Inflammatory macrophage (primary cell): ENCODE data around the gene GLYATL1.
A peak's percentile ranks its signal among the peaks of the same experiment; 100 is the strongest.

Experiments used
- DNase-seq, 2 donors: peaks; one replicate each; pipeline ENCODE4 v3.0.0-alpha.2; 2020 to 2022

GLYATL1 gene

GRCh38 chr11:58926695-58927094 is 12.6 kb upstream of the GLYATL1 start:
- no peak for DNase-seq

GRCh38 chr11:58927393-58928106 is 11.7 kb upstream of the GLYATL1 start:
- DNase-seq: no peak

GRCh38 chr11:58928107-58928499 is 11.2 kb upstream of the GLYATL1 start:
- no peak for DNase-seq

DNA sequence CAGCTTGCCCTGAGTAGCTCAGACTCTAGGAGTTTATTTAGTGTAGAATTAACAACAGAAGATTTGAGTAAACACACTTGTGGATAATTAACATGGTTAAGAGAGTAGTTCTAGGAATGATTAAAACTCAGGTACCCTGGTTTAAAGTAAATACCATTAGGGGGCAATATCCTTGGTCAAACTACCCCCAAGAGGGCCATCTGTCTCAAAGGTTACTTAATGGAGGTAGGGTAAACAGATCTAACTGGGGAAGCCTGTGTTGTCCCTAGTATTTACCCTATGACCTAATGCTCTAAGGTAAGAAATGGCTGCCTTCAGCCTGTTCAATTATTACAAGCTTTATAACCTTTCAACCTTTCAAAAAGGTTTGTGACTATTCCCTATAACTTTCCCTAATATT is 10.6 kb upstream of the GLYATL1 start:
- no peak for DNase-seq

GRCh38 chr11:58930926-58931325 is 8.4 kb upstream of the GLYATL1 start:
- no peak for DNase-seq

- no peak for DNase-seq
These were observed 5.6 kb upstream of the GLYATL1 start for GRCh38 chr11:58933661-58934060.

GRCh38 chr11:58934945-58935513 is 4.3 kb upstream of the GLYATL1 start:
- no peak for DNase-seq

DNA sequence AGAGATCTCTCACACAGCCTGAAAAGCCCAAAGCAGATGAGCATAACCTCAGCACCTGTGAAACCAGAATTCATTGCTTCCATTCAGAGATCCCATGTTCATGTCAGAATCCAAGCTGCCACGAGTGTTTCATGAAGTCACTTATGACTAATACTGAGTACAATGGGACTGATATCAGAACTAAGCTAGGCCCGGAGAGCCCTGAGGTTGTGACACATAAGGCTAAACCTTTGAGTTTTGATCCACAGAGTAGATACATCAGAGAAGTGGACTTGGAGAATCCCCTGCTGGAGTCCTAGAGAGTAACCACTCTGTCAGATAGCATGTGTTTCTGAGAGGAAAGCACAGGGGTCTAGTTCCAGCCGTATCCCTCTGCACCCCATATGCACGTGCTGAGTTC is 890 bp upstream of the GLYATL1 start:
- DNase-seq: no peak

DNA sequence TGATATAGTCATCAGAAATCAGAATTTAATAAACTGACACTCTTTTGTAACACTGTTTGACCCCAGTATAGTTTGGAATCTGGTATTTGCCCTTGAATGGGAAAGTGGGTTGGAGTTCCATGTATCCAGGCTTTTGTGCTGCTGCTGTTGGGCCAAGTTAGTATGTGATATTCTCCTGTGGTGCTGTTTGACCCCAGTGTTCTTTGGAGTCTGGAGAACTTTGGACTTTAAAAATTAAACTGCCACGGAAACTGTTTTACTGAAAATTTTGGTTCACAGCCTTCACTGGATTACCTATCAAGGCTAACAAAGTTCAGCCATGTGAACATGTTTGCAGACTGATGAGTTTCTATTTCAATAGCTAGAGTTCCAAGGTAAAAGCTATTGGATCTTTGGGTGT is 740 bp downstream of the GLYATL1 start:
- DNase-seq: no peak

GRCh38 chr11:58941838-58942237 is 2.5 kb downstream of the GLYATL1 start:
- DNase-seq: no peak

DNA sequence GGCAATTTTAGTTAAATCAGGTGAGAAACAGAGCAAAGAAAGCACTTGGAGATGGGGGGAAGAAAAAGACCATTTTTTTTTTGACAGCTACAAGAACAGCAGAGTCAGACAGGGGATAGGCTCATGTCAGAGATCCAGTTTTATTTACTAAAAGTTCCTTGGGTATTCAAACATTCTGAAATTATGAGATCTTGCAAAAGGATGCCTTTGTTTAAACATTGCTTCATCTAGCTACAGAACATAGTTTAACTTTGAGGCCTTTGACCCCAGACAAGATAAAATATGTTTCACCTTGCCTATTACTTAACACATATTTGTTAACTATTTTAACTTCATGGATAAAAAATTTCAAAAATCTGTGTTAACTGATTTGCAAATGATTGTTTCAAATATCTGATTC is 6.4 kb downstream of the GLYATL1 start:
- DNase-seq: no peak

GRCh38 chr11:58949184-58949583 is 9.9 kb downstream of the GLYATL1 start:
- no peak for DNase-seq

DNA sequence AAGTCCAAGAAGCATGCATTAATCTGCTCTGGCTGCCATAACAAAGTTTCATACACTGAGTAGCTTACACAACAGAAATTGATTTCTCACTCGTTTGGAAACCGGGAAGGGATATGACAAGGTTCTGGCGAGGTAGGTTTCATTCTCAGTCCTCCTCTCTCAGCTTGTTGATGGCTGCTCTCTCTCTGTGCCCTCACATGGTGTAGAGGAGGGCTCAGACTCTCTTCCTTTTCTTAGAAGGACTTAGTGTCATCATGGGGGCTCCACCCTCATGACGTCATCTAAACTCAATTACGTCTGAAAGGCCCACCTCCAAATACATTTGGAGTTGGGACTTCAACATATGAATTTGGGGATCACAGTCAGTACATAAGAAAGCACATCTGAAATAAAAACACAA is 18.6 kb downstream of the GLYATL1 start:
- DNase-seq: no peak

DNA sequence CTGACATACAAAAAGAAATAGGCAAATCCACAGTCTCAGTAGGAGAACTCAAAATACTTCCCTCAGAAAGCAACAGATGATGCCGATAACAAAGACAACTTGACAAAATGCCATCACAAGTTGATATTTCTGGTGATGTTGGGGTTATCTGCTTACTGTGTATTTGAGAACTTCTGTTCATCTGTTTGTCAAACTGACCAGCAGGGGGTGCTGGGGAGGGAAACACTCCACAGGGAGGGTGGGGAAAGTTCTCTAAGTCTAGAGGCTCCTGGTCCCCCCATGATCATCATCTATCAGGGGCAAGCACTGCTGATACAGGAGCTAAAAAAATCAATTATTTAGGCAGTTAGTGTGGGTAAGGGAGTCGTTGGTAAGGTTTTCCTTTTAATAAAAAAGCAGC is 19.2 kb downstream of the GLYATL1 start:
- DNase-seq: peak; percentile 63 to 68

DNA sequence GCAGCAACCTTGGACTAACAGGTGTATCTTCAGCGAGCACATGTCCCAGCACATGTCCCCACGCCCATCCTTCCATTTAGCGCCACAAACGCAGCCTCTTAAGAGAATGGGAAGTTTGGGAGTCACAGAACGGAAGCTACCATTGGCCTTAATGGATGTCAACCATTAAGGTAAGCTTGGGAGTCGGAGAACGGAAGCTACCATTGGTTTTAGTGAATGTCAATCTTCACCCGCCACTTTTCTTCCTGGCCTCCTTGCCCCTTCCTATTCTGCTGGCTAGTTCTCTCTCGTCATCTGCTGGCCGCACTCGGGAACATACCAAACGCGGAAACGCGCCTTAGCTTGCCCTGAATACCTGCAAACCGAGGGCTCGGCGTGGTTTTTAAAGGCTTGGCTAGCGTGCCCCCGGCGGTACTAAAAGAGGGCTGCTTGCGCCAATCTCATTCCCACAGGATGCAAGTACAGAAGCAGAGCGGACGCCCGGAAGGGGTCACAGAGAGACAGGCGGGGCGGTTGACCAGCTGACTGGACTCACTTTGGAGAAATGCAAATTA is 24.3 kb downstream of the GLYATL1 start:
- DNase-seq: peak in 1 of 2 donors; percentile 1

DNA sequence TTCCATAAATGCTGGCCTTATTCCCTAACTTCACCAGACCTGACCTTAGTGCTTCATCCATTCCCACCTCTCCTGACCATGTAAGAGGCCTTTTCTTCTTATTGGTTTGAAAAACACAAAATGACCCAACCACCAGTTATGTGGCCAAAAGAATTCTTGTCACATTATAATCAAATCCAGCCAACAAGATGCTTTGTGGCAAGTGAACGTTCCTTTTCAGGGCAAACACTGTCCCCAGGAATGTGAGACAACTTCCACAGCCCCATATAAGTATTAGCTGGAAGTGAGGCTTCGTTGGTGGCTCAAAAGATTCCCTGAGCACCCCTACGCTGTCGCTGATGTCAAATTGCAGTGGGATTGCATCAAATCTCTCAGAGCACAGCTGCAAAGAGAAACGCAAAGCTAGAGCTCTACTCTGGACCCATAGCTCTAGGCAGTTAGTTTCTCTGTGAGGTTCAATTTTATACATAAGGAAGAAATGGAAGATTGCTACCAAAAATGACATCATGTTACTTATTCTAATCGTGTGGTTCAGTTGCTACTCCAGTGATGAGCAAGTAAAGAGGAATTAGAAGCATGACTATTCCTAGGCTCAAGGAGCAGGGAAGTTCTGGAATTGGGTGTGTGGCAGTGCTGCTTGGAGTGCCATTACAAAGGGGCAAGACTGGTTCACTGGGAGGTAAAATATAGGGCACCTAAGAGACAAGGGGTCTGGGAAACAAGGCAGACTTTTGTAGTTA is 26.1 kb downstream of the GLYATL1 start:
- no peak for DNase-seq

DNA sequence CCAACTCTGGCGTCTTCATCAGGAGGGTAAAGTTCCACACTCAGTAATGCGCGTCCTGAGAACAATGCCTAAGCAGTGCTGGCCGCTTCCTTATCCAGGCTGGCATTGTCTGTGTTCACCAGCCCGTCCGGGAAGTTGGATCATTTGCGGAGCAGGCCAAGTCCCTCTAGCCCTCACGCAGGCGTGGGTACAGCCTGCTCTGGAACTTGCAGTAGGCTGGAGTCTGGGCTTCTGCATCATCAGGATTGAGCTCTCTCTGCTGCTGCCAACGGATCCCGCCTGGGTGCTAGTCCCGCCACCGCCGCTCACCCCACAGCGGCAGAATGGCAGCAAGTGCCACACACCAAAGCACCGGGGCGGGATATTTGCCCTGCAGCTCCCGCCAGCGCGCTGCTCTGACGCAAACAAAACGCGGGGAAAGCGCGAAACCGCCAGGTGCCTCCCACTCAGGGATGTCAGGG is 29.0 kb downstream of the GLYATL1 start:
- no peak for DNase-seq

- no peak for DNase-seq
These were observed 38.2 kb downstream of the GLYATL1 start for GRCh38 chr11:58977470-58977869.

- no peak for DNase-seq
These were observed 39.9 kb downstream of the GLYATL1 start for GRCh38 chr11:58979222-58979621.

- DNase-seq: no peak
These were observed 41.0 kb downstream of the GLYATL1 start for GRCh38 chr11:58980159-58980843.

- no peak for DNase-seq
These were observed 53.2 kb downstream of the GLYATL1 start for GRCh38 chr11:58992489-58992888.

DNA sequence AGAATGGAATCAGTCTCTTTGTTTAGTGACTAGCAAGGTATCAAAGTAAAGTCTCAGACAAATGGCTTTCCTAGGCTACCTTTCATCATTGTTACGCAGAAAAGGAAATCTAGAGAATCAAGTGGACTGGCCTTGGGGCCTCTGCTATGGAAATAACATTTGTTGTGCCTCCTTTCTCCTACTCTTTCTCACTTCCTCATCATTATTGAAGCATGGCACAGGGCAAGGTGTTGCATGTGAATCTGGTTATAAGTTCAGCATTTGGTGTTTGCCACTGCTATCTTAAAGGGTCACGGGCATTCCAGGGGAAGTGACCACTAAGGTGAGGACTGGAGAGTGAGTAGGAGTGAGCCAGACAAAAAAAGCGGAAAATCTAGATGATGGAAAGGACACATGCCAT is 54.9 kb downstream of the GLYATL1 start:
- no peak for DNase-seq
